Body of pancreas (tissue), 4 donors: ENCODE data around the gene RPTOR.

Experiments
- POLR2A ChIP-seq, 3 donors: fragments of 450-650 bp; IDR thresholded peaks; one replicate each; pipeline ENCODE4 v1.6.1; 2016; ENCODE audit warnings: antibody characterized with exemption in 3 of 3, mild to moderate bottlenecking in 2 of 3
- TF ChIP-seq, protein P1 (sequence below), 7 experiments: fragments of 450-650 bp in 4 of 7; fragments of 200-600 bp in 3 of 7; sonication (generic) in 3 of 7; IDR thresholded peaks; one replicate each; pipeline ENCODE4 v1.5.1; 2016 to 2019; ENCODE audit warnings: antibody characterized with exemption in 7 of 7

DNA sequence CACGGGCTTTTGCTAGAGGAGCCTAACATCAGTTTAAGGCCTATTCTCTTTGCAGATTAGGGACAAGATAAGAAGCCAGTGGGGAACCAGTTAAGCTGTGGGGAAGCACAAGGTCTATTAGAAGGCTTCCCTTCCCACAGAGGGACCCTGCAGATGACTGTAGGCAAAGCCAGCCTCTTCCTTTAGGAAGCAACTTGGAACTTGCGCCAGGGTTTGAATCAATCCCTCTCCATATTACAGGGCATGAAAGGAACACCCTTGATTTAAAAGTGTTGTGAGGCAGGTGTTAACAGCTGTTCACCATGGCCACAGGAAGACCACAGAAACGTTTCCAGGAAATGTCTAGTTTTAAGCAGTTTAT is 77.3 kb downstream of the RPTOR start:
- TF ChIP-seq POLR2A (IDR thresholded peaks at IDR 0.05), result no peak
- TF ChIP-seq, protein P1, sequence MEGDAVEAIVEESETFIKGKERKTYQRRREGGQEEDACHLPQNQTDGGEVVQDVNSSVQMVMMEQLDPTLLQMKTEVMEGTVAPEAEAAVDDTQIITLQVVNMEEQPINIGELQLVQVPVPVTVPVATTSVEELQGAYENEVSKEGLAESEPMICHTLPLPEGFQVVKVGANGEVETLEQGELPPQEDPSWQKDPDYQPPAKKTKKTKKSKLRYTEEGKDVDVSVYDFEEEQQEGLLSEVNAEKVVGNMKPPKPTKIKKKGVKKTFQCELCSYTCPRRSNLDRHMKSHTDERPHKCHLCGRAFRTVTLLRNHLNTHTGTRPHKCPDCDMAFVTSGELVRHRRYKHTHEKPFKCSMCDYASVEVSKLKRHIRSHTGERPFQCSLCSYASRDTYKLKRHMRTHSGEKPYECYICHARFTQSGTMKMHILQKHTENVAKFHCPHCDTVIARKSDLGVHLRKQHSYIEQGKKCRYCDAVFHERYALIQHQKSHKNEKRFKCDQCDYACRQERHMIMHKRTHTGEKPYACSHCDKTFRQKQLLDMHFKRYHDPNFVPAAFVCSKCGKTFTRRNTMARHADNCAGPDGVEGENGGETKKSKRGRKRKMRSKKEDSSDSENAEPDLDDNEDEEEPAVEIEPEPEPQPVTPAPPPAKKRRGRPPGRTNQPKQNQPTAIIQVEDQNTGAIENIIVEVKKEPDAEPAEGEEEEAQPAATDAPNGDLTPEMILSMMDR (IDR thresholded peaks at IDR 0.05), result no peak
